Measurements from ENCODE around the gene FOXE3. TPM values are rescaled to one million over a fixed set of nuclear protein-coding genes. Genes with fewer than 3 reads are reported as not detected.

FOXE3 gene
- total RNA-seq, 1 donor from 2014 or later: not detected

- TF ChIP-seq CTCF (IDR thresholded peaks at IDR 0.05): no peak
- Histone ChIP-seq H3K9me3 (no peaks in the 10 kb centered on the region), H3K27me3 (peaks cover 4% of the 10 kb centered on the region), H3K27ac (no peak overlapping the region), H3K36me3 (no peaks in the 10 kb centered on the region), H3K4me1 (no peaks in the 10 kb centered on the region), H3K4me3 (peak overlapping the region; percentile 44 to 54)
- DNase-seq (ENCODE audit: low spot score in 2 of 2): no peak
- intact Hi-C loops (cut with DNase I): no loop called here
Measured at GRCh38 chr1:47417170-47418044, 1.3 kb downstream of the FOXE3 start.

- intact Hi-C loops (cut with DNase I): no loop called here
- DNase-seq (ENCODE audit: low spot score in 2 of 2): no peak
- H3K36me3 ChIP-seq: no peaks in the 10 kb centered on the region
- no peak for TF ChIP-seq CTCF (IDR thresholded peaks at IDR 0.05)
- H3K4me3 ChIP-seq: no peak overlapping the region
- no peaks in the 10 kb centered on the region for H3K4me1 ChIP-seq
- peaks cover 4% of the 10 kb centered on the region for H3K27me3 ChIP-seq
- H3K9me3 ChIP-seq: no peaks in the 10 kb centered on the region
- no peak overlapping the region for H3K27ac ChIP-seq
Measured at GRCh38 chr1:47418122-47418521, 2.0 kb downstream of the FOXE3 start.

GRCh38 chr1:47418681-47419325, 2.7 kb downstream of the FOXE3 start:
- H3K4me1 ChIP-seq: no peaks in the 10 kb centered on the region
- no peak for DNase-seq (ENCODE audit: low spot score in 2 of 2)
- no peak overlapping the region for H3K4me3 ChIP-seq
- no peak overlapping the region for H3K27ac ChIP-seq
- intact Hi-C loops (cut with DNase I): no loop called here
- no peaks in the 10 kb centered on the region for H3K9me3 ChIP-seq
- H3K36me3 ChIP-seq: no peaks in the 10 kb centered on the region
- TF ChIP-seq CTCF (IDR thresholded peaks at IDR 0.05): no peak
- H3K27me3 ChIP-seq: peaks cover 4% of the 10 kb centered on the region

- no peaks in the 10 kb centered on the region for H3K36me3 ChIP-seq
- no peak overlapping the region for H3K27ac ChIP-seq
- no peak for DNase-seq (ENCODE audit: low spot score in 2 of 2)
- peaks cover 4% of the 10 kb centered on the region for H3K27me3 ChIP-seq
- TF ChIP-seq CTCF (IDR thresholded peaks at IDR 0.05): no peak
- H3K9me3 ChIP-seq: no peaks in the 10 kb centered on the region
- intact Hi-C loops (cut with DNase I): loop anchor here (5.0 kb wide), 2 partner anchors 228 to 243 kb away; partner anchors contain the start of gene PDZK1IP1
- no peak overlapping the region for H3K4me3 ChIP-seq
- no peaks in the 10 kb centered on the region for H3K4me1 ChIP-seq
Measured at GRCh38 chr1:47420547-47420946, 4.5 kb downstream of the FOXE3 start.

GRCh38 chr1:47423872-47424271, 7.8 kb downstream of the FOXE3 start:
- Histone ChIP-seq H3K27ac (no peak overlapping the region), H3K36me3 (peaks cover 0 to 3% of the 10 kb centered on the region in 2 donors), H3K4me1 (no peaks in the 10 kb centered on the region), H3K9me3 (no peaks in the 10 kb centered on the region), H3K4me3 (no peak overlapping the region), H3K27me3 (no peaks in the 10 kb centered on the region)
- no peak for DNase-seq (ENCODE audit: low spot score in 2 of 2)
- intact Hi-C loops (cut with DNase I): loop anchor here (5.0 kb wide), 2 partner anchors 232 to 247 kb away; partner anchors contain the start of gene PDZK1IP1
- no peak for TF ChIP-seq CTCF (IDR thresholded peaks at IDR 0.05)
